HepG2 (cell line): Measurements from ENCODE around the gene RELB.

ENCODE experiments used
- ARID5B ChIP-seq: IDR thresholded peaks from 2 replicates; pipeline ENCODE4 v1.4.0; 2020; ENCODE audit warnings: mild to moderate bottlenecking, missing genetic modification reagents
- CREB1 ChIP-seq, 2 experiments: fragments of 450-650 bp in 1 of 2; IDR thresholded peaks; 2 replicates each; pipeline ENCODE4 v1.6.1; 2016 to 2017; ENCODE audit warnings: control low read depth in 1 of 2, mild to moderate bottlenecking in 1 of 2, missing compliant biosample characterization in 1 of 2, missing genetic modification characterization in 1 of 2
- CTCF ChIP-seq: sonication (generic); formaldehyde crosslinking; IDR thresholded peaks from 2 replicates; pipeline ENCODE4 v1.5.0; 2020; ENCODE audit warnings: mild to moderate bottlenecking, missing genetic modification reagents, moderate library complexity
- KDM5B ChIP-seq: sonication (generic); formaldehyde crosslinking; IDR thresholded peaks from 2 replicates; pipeline ENCODE4 v1.4.0; 2020; ENCODE audit warnings: missing genetic modification reagents, mild to moderate bottlenecking, borderline replicate concordance
- POLR2A ChIP-seq, 2 experiments: IDR thresholded peaks; 2 replicates each; pipeline ENCODE4 v1.6.1; 2011; ENCODE audit warnings: low read depth in 2 of 2, low read length in 2 of 2, mild to moderate bottlenecking in 1 of 2, moderate library complexity in 1 of 2; ENCODE audit not compliant: insufficient read depth in 1 of 2
- ZBTB21 ChIP-seq: sonication (generic); formaldehyde crosslinking; IDR thresholded peaks from 2 replicates; pipeline ENCODE4 v1.4.0; 2020; ENCODE audit warnings: missing genetic modification reagents
- ZFP37 ChIP-seq: sonication (generic); formaldehyde crosslinking; IDR thresholded peaks from 2 replicates; pipeline ENCODE4 v1.4.0; 2020; ENCODE audit warnings: missing genetic modification reagents, borderline replicate concordance
- ZHX1 ChIP-seq: sonication (generic); formaldehyde crosslinking; IDR thresholded peaks from 2 replicates; pipeline ENCODE4 v1.8.1; 2022; ENCODE audit warnings: low read depth, mild to moderate bottlenecking, missing genetic modification reagents
- ZNF574 ChIP-seq: sonication (generic); formaldehyde crosslinking; IDR thresholded peaks from 2 replicates; pipeline ENCODE4 v1.4.0; 2020; ENCODE audit warnings: missing genetic modification reagents
- ZNF841 ChIP-seq: sonication (generic); formaldehyde crosslinking; IDR thresholded peaks from 2 replicates; pipeline ENCODE4 v1.8.1; 2023; ENCODE audit warnings: missing genetic modification reagents, borderline replicate concordance
- ZSCAN5A ChIP-seq: sonication (generic); formaldehyde crosslinking; IDR thresholded peaks from 2 replicates; pipeline ENCODE4 v1.8.0; 2022; ENCODE audit warnings: mild to moderate bottlenecking, missing genetic modification reagents, borderline replicate concordance

- no peak for TF ChIP-seq KDM5B (CRISPR knock-in tag)
- no peak for TF ChIP-seq ZNF841 (CRISPR knock-in tag)
- no peak for TF ChIP-seq CREB1 (IDR thresholded peaks at IDR 0.05)
- no peak for TF ChIP-seq CREB1 (CRISPR knock-in tag; IDR thresholded peaks at IDR 0.05)
- no peak for TF ChIP-seq ZNF574 (CRISPR knock-in tag)
- TF ChIP-seq CTCF = no peak
- TF ChIP-seq POLR2A (IDR thresholded peaks at IDR 0.05; ENCODE audit: insufficient read depth in 1 of 2, low read depth in 2 of 2, low read length in 2 of 2) = no peak
- TF ChIP-seq ZSCAN5A (CRISPR knock-in tag) = no peak
- no peak for TF ChIP-seq ZBTB21
- TF ChIP-seq ZHX1 (CRISPR knock-in tag) = no peak
- no peak for TF ChIP-seq ZFP37
- no peak for TF ChIP-seq ARID5B (CRISPR knock-in tag)
Measured at GRCh38 chr19:44985445-44985844, 15.8 kb upstream of the RELB start.
